Measurements from ENCODE around the gene SLC44A1. TPM values are rescaled to one million over a fixed set of nuclear protein-coding genes. Genes with fewer than 3 reads are reported as not detected.

Gene SLC44A1
- total RNA-seq, 1 experiment from 2014 or later, result 25.0 TPM

DNA sequence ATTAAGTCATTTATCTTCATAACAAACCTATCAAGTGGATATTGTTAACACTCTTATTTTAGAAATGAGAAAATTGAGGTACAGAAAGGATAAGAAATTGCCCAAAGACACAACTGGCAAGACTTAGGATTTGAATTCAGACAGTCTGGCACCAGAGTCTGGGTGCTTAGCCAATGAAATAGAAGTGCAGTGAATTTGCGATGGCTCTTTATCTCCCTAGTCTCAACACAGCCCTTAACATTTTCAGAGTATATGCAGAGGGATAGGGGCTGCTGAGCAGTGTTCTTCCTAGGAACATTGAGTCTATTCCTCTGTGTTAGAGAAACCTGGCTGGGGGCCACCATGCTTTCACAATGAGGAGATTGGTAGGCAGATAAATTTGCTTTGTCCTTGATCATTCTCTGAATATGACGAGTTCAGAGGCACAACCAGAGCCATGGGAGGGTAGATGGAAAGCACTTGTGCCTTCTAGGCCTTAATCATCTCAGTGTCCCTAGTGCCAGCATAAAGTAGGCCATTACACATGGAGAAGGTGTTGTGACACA is 197.2 kb downstream of the SLC44A1 start:
- no peak for DNase-seq (ENCODE audit: low spot score)
- in situ Hi-C loops (cut with HindIII; ENCODE audit: low sequenced_read_pairs), result no loop called here

DNA sequence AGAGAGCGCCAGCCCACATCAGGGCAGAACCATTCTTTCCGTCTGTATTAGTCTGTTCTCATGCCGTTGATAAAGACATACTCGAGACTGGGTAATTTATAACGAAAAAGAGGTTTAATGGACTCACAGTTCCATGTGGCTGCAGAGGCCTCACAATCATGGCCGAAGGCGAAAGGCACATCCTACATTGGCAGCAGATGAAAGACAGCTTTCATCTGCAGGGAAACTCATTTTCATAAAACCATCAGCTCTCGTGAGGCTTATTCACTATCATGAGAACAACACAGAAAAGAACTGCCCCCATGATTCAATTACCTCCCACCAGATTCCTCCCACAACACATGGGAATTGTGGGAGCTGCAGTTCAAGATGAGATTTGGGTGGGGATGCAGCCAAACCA is 198.7 kb downstream of the SLC44A1 start:
- in situ Hi-C loops (cut with HindIII; ENCODE audit: low sequenced_read_pairs), result no loop called here
- no peak for DNase-seq (ENCODE audit: low spot score)

GRCh38 chr9:105444130-105444529 is 199.7 kb downstream of the SLC44A1 start:
- in situ Hi-C loops (cut with HindIII; ENCODE audit: low sequenced_read_pairs), result no loop called here
- no peak for DNase-seq (ENCODE audit: low spot score)

DNA sequence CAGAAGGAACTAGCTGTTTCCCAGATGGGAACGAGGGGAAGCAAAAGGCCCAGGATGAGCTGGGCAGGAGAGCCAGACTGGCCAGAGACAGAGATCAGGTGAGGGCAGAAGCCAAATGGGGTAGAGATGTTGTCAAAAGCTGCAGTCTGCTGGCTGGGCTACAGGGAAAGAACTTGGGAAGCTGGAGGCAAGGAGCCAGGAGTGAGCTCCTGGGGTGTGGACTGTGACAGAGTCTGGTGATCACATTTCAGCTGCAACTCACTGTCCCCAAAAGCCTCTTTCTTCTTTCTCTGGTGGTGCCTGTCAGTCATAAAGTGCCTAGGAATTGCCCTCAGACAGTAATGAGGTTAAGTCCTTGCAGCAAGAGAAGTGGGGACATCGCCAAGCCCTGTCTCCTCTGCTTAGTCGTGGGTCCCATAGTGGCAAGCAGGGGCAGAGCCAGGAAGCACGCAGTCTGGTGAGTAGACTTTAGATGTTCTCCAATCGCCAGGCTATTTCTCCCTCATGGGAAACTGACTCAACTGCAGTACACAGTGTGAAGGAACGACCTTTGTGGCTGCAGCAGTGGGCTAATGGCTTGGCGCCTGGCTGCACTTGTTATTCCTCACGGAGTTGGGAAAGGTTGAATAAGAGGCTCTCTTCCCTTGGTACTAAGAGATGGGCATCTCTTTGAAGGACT is 200.9 kb downstream of the SLC44A1 start:
- DNase-seq (ENCODE audit: low spot score), result no peak
- in situ Hi-C loops (cut with HindIII; ENCODE audit: low sequenced_read_pairs), result no loop called here

DNA sequence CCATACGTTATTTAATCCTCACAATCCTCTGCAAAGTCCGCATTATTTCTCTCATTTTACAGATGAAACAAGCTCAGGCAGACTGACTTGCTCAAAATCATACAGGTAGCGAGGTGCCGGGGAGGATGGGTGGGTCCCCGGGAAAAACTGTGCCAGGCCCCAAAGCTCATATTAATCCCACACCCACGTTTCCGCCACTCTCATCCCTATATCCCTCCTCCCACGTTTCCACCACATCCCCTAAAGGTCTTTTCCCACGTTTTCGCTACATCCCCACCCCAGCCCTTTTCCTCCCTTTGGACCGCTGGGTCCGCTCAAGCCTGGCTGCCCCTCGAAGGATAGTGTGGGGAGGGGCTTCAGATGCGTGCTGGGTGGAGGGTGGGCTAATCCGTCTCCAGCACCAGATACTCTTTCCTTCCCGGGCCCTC is 202.9 kb downstream of the SLC44A1 start:
- DNase-seq (ENCODE audit: low spot score), result peak; percentile 40
- in situ Hi-C loops (cut with HindIII; ENCODE audit: low sequenced_read_pairs), result no loop called here

DNA sequence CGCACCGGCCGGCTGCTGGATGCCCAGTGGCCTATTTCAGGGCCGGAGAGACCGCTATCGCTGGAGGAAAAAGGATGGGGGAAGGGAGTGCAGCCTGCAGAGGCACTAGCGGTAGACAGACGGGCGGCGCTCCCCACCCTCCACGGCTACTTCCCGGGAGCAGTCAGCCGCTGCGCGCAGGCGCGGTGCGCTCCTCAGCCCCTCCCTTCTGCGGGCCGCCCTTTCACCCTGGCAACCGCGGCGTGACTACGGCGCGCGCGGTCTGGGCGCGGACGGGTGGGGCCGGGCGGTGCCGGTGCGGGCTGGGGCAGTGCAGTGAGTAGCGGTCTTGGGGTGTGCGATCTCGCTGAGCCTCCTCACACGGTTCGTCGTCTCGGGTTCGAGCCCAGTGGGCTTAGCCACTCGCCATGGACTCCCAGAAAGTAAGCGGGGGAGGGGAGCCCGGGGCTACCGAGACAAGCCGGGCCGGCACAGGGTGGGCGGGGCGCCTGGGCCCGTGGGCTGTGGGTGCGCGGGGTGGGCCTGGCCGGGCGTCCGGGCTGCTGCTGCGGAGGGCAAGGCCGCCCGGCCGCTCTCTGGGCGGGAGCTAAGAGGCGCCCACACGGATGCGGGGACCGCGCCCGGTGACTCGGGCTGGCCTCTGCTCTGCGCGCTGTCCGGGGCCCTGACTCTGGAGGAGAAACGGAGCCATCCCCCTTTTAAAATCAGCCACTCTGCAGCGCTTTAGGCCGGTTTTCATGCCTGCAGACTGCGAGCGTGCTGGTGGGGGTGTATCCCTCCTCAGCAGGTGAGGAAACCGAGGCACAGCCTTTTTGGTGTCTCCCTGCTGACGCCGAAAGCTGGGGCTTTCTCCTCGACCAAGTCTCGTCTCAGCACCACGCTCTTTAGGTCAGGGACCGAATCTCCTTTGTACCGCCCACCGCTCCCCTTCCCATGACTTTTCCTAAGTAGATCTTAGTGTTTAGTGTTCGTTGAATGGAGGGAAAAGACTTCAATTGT is 203.7 kb downstream of the SLC44A1 start, which contains the start of gene FSD1L:
Gene FSD1L, plus strand, starts transcription at position 221 of the 999 bp plus-strand sequence. Its CDS starts 187 bp downstream, at position 408.
- peak; percentile 92 for DNase-seq (ENCODE audit: low spot score)

GRCh38 chr9:105449081-105449480 is 204.6 kb downstream of the SLC44A1 start:
- in situ Hi-C loops (cut with HindIII; ENCODE audit: low sequenced_read_pairs), result no loop called here
- DNase-seq (ENCODE audit: low spot score), result peak; percentile 12

More for the DNA sequence above, 203.7 kb downstream of the SLC44A1 start, which contains the start of gene FSD1L:
- in situ Hi-C loops (cut with HindIII; ENCODE audit: low sequenced_read_pairs), result no loop called here

DNA sequence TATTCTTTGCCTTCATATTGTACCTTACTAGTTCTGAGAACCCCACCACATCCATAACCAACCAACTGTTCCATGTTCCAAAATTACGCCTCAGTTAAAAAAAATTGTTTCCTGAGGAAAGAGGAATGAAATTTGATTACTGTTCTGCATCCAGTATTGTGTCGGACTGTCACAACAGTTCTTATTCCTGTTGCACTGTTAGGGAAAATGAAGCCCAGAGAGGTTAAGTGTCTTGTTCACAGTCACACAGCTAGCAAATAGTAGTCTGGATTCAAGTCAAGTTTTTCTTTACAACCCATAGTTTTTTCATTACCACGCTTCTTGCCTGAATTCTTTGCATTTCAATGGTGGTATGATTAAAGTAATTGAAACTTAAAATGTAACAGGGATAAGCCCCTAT is 207.7 kb downstream of the SLC44A1 start:
- in situ Hi-C loops (cut with HindIII; ENCODE audit: low sequenced_read_pairs), result no loop called here
- no peak for DNase-seq (ENCODE audit: low spot score)

GRCh38 chr9:105455836-105456475 is 211.5 kb downstream of the SLC44A1 start:
- no peak for DNase-seq (ENCODE audit: low spot score)
- in situ Hi-C loops (cut with HindIII; ENCODE audit: low sequenced_read_pairs), result no loop called here

GRCh38 chr9:105457560-105458294 is 213.3 kb downstream of the SLC44A1 start:
- in situ Hi-C loops (cut with HindIII; ENCODE audit: low sequenced_read_pairs), result no loop called here
- peak; percentile 64 for DNase-seq (ENCODE audit: low spot score)

DNA sequence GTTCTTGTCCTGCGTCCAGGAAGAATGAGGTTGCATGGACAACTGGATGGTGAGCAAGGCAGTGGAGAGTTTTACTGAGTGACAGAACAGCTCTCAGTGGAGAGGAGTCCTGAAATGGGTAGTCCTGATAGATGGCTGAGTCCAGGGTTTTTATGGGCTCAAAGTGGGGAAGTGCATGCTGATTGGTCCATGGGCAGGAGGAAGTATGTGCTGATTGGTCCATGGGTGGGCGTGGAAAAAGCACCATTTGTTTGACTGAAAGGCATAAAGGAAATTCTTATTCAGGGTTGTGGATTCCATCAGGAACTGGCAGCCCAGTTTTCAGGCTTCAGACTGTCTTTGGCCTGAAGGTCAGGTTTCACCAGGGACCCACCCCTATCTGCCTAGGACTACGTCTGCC is 214.0 kb downstream of the SLC44A1 start:
- DNase-seq (ENCODE audit: low spot score), result no peak
- in situ Hi-C loops (cut with HindIII; ENCODE audit: low sequenced_read_pairs), result no loop called here

DNA sequence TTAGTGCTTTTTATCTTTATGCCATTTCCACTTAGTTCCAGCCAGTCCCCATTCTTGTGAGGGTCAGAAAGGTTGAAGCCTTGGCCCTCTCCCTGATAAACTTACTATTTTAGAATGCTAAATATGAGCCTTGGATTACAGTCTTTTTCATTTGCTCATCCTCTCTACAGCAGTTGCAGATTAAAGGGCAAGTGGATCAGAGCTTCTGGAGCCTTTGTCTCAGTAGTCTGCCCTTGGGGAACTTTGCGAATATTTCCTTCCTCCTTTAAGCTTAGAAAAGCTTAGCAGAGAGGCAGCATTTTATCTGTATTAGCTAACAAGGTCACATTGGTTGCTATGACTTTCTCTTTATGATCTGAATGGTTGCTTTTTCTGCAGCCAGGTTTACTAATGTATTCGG is 214.9 kb downstream of the SLC44A1 start:
- no peak for DNase-seq (ENCODE audit: low spot score)
- in situ Hi-C loops (cut with HindIII; ENCODE audit: low sequenced_read_pairs), result no loop called here

GRCh38 chr9:105466898-105467455 is 222.5 kb downstream of the SLC44A1 start:
- in situ Hi-C loops (cut with HindIII; ENCODE audit: low sequenced_read_pairs), result no loop called here
- no peak for DNase-seq (ENCODE audit: low spot score)

GRCh38 chr9:105468875-105469274 is 224.4 kb downstream of the SLC44A1 start:
- in situ Hi-C loops (cut with HindIII; ENCODE audit: low sequenced_read_pairs), result no loop called here
- DNase-seq (ENCODE audit: low spot score), result no peak

DNA sequence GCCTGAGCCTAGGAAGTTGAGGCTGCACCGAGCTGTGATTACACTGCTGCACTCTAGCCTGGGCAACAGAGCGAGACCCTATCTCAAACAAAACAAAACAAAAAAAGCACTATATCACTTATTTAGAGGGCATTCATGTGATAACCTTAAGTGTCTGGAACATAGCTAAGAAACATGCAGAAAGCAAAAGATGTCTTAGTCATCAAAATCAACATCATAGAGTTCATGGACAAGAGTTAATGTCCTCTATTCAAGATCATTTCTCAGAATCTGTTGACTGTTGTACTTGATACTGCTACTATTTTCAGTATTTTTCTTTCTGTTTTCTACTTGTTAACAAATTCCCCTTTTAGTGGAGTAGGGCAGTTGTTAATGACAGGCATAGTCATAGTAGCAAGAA is 228.8 kb downstream of the SLC44A1 start:
- in situ Hi-C loops (cut with HindIII; ENCODE audit: low sequenced_read_pairs), result no loop called here
- no peak for DNase-seq (ENCODE audit: low spot score)

GRCh38 chr9:105475302-105475701 is 230.9 kb downstream of the SLC44A1 start:
- peak; percentile 32 for DNase-seq (ENCODE audit: low spot score)
- in situ Hi-C loops (cut with HindIII; ENCODE audit: low sequenced_read_pairs), result no loop called here

- DNase-seq (ENCODE audit: low spot score), result no peak
- in situ Hi-C loops (cut with HindIII; ENCODE audit: low sequenced_read_pairs), result no loop called here
Measured at GRCh38 chr9:105479846-105480245, 235.4 kb downstream of the SLC44A1 start.

- DNase-seq (ENCODE audit: low spot score), result no peak
- in situ Hi-C loops (cut with HindIII; ENCODE audit: low sequenced_read_pairs), result no loop called here
Measured at GRCh38 chr9:105483618-105484017, 239.2 kb downstream of the SLC44A1 start.
